SK-N-SH (cell line): Measurements from ENCODE around the gene PSD. TPM values are rescaled to one million over a fixed set of nuclear protein-coding genes. Genes with fewer than 3 reads are reported as not detected.

Experiments
- CTCF ChIA-PET: fragments of 300-600, 350-600 bp; formaldehyde crosslinking; extraction: SDS; loops from one replicate; lab custom pipeline; 2021; lab: Yijun Ruan, JAX
- POLR2A ChIA-PET: fragments of 350-600 bp; sonication (Branson Sonifier 250); formaldehyde crosslinking; extraction: SDS; loops from one replicate; lab custom pipeline; 2020; ENCODE audit warnings: antibody characterized with exemption, inconsistent platforms; lab: Yijun Ruan, JAX
- DNase-seq: peaks from one replicate; pipeline ENCODE4 v3.0.0; 2012
- H2AFZ ChIP-seq: fragments of 200-600 bp; sonication (generic); 2 replicates; pipeline ENCODE4 v1.8.1; 2016; ENCODE audit warnings: antibody characterized with exemption, mild to moderate bottlenecking, low read depth
- H3F3A ChIP-seq: fragments of 200-600 bp; sonication (generic); replicated peaks from 2 replicates; pipeline ENCODE3; 2016; ENCODE audit warnings: antibody characterized with exemption, mild to moderate bottlenecking; ENCODE audit not compliant: insufficient read depth
- H3K27ac ChIP-seq, 2 experiments: fragments of 200-500 bp in 1 of 2; fragments of 200-600 bp in 1 of 2; sonication (Bioruptor generic) in 1 of 2; sonication (generic), shearing (Covaris generic) in 1 of 2; 2 replicates each; pipeline versions ENCODE4 v1.5.1 to v1.6.1; 2014 to 2016; ENCODE audit warnings: low read depth in 2 of 2, inconsistent platforms in 1 of 2, low read length in 1 of 2, mild to moderate bottlenecking in 1 of 2, mixed read lengths in 1 of 2
- H3K27me3 ChIP-seq: fragments of 200-600 bp; sonication (generic), shearing (Covaris generic); 2 replicates; pipeline ENCODE4 v1.6.1; 2016; ENCODE audit warnings: mixed run types; ENCODE audit not compliant: insufficient read depth
- H3K36me3 ChIP-seq, 2 experiments: fragments of 200-500 bp in 1 of 2; fragments of 200-600 bp in 1 of 2; sonication (Bioruptor generic) in 1 of 2; sonication (generic) in 1 of 2; replicated peaks in 1 of 2; 2 replicates each; pipeline versions ENCODE3 to v1.5.1; 2014 to 2016; ENCODE audit warnings: low read length in 1 of 2, mild to moderate bottlenecking in 1 of 2; ENCODE audit not compliant: insufficient read depth in 2 of 2, control insufficient read depth in 1 of 2
- H3K4me1 ChIP-seq, 2 experiments: fragments of 200-500 bp in 1 of 2; fragments of 200-600 bp in 1 of 2; sonication (Bioruptor generic) in 1 of 2; sonication (generic), shearing (Covaris generic) in 1 of 2; 2 replicates each; pipeline versions ENCODE4 v1.5.1 to v1.6.1; 2014 to 2016; ENCODE audit warnings: low read depth in 1 of 2, low read length in 1 of 2, mixed run types in 1 of 2; ENCODE audit not compliant: insufficient read depth in 2 of 2, control insufficient read depth in 1 of 2
- H3K4me2 ChIP-seq: fragments of 200-600 bp; sonication (generic), shearing (Covaris generic); 2 replicates; pipeline ENCODE4 v1.6.1; 2017; ENCODE audit warnings: mixed run types
- H3K4me3 ChIP-seq, 2 experiments: fragments of 200-500 bp in 1 of 2; fragments of 200-600 bp in 1 of 2; sonication (Bioruptor generic) in 1 of 2; sonication (generic), shearing (Covaris generic) in 1 of 2; 2 replicates each; pipeline versions ENCODE4 v1.5.1 to v1.8.1; 2014 to 2016; ENCODE audit warnings: low read depth in 2 of 2, inconsistent platforms in 1 of 2, low read length in 1 of 2, mild to moderate bottlenecking in 1 of 2, mixed read lengths in 1 of 2, moderate library complexity in 1 of 2
- H3K79me2 ChIP-seq: fragments of 200-600 bp; sonication (generic); 2 replicates; pipeline ENCODE4 v1.8.1; 2017; ENCODE audit warnings: mild to moderate bottlenecking; ENCODE audit not compliant: insufficient read depth
- H3K9ac ChIP-seq: fragments of 200-600 bp; sonication (generic); 2 replicates; pipeline ENCODE4 v1.6.1; 2017; ENCODE audit warnings: mixed run types
- H3K9me2 ChIP-seq: fragments of 200-600 bp; sonication (generic); 2 replicates; pipeline ENCODE4 v1.6.1; 2017; ENCODE audit warnings: mixed run types
- H3K9me3 ChIP-seq: fragments of 200-600 bp; sonication (generic); 2 replicates; pipeline ENCODE4 v1.6.1; 2017; ENCODE audit warnings: mixed run types, mild to moderate bottlenecking, moderate library complexity
- H4K20me1 ChIP-seq: fragments of 200-600 bp; sonication (generic); 2 replicates; pipeline ENCODE4 v1.6.1; 2017; ENCODE audit warnings: mild to moderate bottlenecking, mixed run types; ENCODE audit not compliant: insufficient read depth
- CHD2 ChIP-seq: fragments of 150-350 bp; IDR thresholded peaks from 2 replicates; pipeline ENCODE4 v1.6.1; 2018; ENCODE audit warnings: low read length; ENCODE audit not compliant: partially characterized antibody
- ELF1 ChIP-seq: IDR thresholded peaks from 2 replicates; pipeline ENCODE4 v1.4.0; 2012
- EP300 ChIP-seq, 2 experiments: IDR thresholded peaks; 2 replicates each; pipeline versions ENCODE4 v1.4.0 to v1.6.1; 2012; ENCODE audit warnings: borderline replicate concordance in 1 of 2, low read depth in 1 of 2, low read length in 1 of 2
- EZH2phosphoT487 ChIP-seq: fragments of 200-600 bp; sonication (generic); IDR thresholded peaks from 2 replicates; pipeline ENCODE4 v1.6.1; 2017; ENCODE audit warnings: low read depth, mixed run types, mild to moderate bottlenecking, antibody characterized with exemption, moderate library complexity, borderline replicate concordance
- FOSL2 ChIP-seq: IDR thresholded peaks from 2 replicates; pipeline ENCODE4 v1.4.0; 2012; ENCODE audit warnings: low read depth, mild to moderate bottlenecking, moderate library complexity, borderline replicate concordance
- FOXM1 ChIP-seq: IDR thresholded peaks from 2 replicates; pipeline ENCODE4 v1.4.0; 2012; ENCODE audit warnings: low read depth, mild to moderate bottlenecking
- GABPA ChIP-seq: IDR thresholded peaks from 2 replicates; pipeline ENCODE4 v1.4.0; 2012; ENCODE audit warnings: low read depth, mild to moderate bottlenecking
- GATA2 ChIP-seq: sonication (generic); formaldehyde crosslinking; IDR thresholded peaks from 2 replicates; pipeline ENCODE4 v1.5.0; 2020; ENCODE audit warnings: mild to moderate bottlenecking, missing genetic modification reagents
- IRF3 ChIP-seq: fragments of 150-350 bp; IDR thresholded peaks from 2 replicates; pipeline ENCODE4 v1.6.1; 2016; ENCODE audit warnings: mild to moderate bottlenecking, low read depth, low read length
- MAX ChIP-seq: IDR thresholded peaks from 2 replicates; pipeline ENCODE4 v1.4.0; 2012; ENCODE audit warnings: low read depth
- MXI1 ChIP-seq: IDR thresholded peaks from 2 replicates; pipeline ENCODE4 v1.6.1; 2012; ENCODE audit warnings: mild to moderate bottlenecking, low read depth, low read length, improper control_type of control experiment
- NRF1 ChIP-seq: IDR thresholded peaks from 2 replicates; pipeline ENCODE4 v1.6.1; 2012; ENCODE audit warnings: low read depth, mild to moderate bottlenecking, low read length
- PBX3 ChIP-seq: IDR thresholded peaks from 2 replicates; pipeline ENCODE4; 2012
- POLR2AphosphoS5 ChIP-seq: IDR thresholded peaks from 2 replicates; pipeline ENCODE4 v1.6.1; 2012; ENCODE audit warnings: low read depth, low read length
- RAD21 ChIP-seq: IDR thresholded peaks from 2 replicates; pipeline ENCODE4 v1.6.1; 2012; ENCODE audit warnings: mild to moderate bottlenecking, low read length
- REST ChIP-seq: IDR thresholded peaks from 2 replicates; pipeline ENCODE4 v1.6.1; 2012; ENCODE audit warnings: mild to moderate bottlenecking, low read depth, low read length, moderate library complexity
- RFX5 ChIP-seq: IDR thresholded peaks from 2 replicates; pipeline ENCODE4 v1.6.1; 2012; ENCODE audit warnings: mild to moderate bottlenecking, improper control_type of control experiment, low read length
- RXRA ChIP-seq: IDR thresholded peaks from 2 replicates; pipeline ENCODE4 v1.4.0; 2012; ENCODE audit warnings: low read depth, mild to moderate bottlenecking, borderline replicate concordance
- SIN3A ChIP-seq: IDR thresholded peaks from 2 replicates; pipeline ENCODE4 v1.6.1; 2012; ENCODE audit warnings: low read depth, mild to moderate bottlenecking, low read length, moderate library complexity, borderline replicate concordance
- SMC3 ChIP-seq: IDR thresholded peaks from 2 replicates; pipeline ENCODE4 v1.6.1; 2012; ENCODE audit warnings: low read depth, low read length, improper control_type of control experiment
- TCF12 ChIP-seq: IDR thresholded peaks from 2 replicates; pipeline ENCODE4 v1.4.0; 2012
- TEAD4 ChIP-seq: IDR thresholded peaks from 2 replicates; pipeline ENCODE4 v1.4.0; 2012; ENCODE audit warnings: mild to moderate bottlenecking, borderline replicate concordance; ENCODE audit not compliant: insufficient read depth
- USF2 ChIP-seq: fragments of 150-350 bp; IDR thresholded peaks from 2 replicates; pipeline ENCODE4 v1.6.1; 2017; ENCODE audit warnings: antibody characterized with exemption, low read length, low read depth, borderline replicate concordance
- WGBS: methylation state at CpG from one replicate; pipeline ENCODE4 v1.1.6; 2017; ENCODE audit warnings: low lambda C conversion rate; 5-methylcytosine and 5-hydroxymethylcytosine counted together
- polyA plus RNA-seq, 3 experiments: library from polyadenylated mRNA; depleted of rRNA; stranded (reverse); fragments of >200 nt; gene quantifications; 2 replicates each; pipeline ENCODE4 v1.2.3, GENCODE V29; 2012

Gene PSD
- polyA plus RNA-seq, 1 of the 3 experiments (the other 2 are of a cell fraction): 0.97 TPM

- Histone ChIP-seq H3K4me2 (peak within 1 kb of the TSS; percentile 84), H3K4me1 (peaks cover 0 to 29% of the 10 kb centered on the region in 2 experiments; a peak in 2 of 4 replicates), H3K27me3 (no peaks in the 10 kb centered on the region), H3K36me3 (peaks cover 0 to 21% of the 10 kb centered on the region in 2 experiments), H3K9me2 (no peaks in the 10 kb centered on the region), H3K9me3 (no peaks in the 10 kb centered on the region), H2AFZ (peak within 1 kb of the TSS; percentile 85), H3K27ac (peak within 1 kb of the TSS; percentile 78 to 99), H3F3A (peaks cover 15% of the 10 kb centered on the region), H3K79me2 (no peaks in the 10 kb centered on the region), H3K9ac (peak within 1 kb of the TSS; percentile 68), H3K4me3 (peak within 1 kb of the TSS; percentile 77 to 90), H4K20me1 (no peaks in the 10 kb centered on the region)
- POLR2A ChIA-PET: interaction anchor here (0.6 to 4.2 kb wide), 14 partner anchors 9 to 307 kb away, joined by 3 to 41 read pairs (median 4); partner anchors contain the start of genes C10orf95, CUEDC2 and NFKB2
- WGBS: 1% methylated on average over 34 of the region's 66 CpGs
- CTCF ChIA-PET: interaction anchor here (1.0 to 18.3 kb wide), 13 partner anchors 10 to 251 kb away, joined by 3 to 359 read pairs (median 21); partner anchors contain the start of genes C10orf95, CUEDC2, ELOVL3 and NFKB2
- DNase-seq: peak; percentile 91
- peak; percentile 48; the same call in 1 of the 2 replicates for TF ChIP-seq ELF1
- TF ChIP-seq SIN3A: peak; percentile 77; the same call in 1 of the 2 replicates
- TF ChIP-seq RFX5: no peak
- peak; percentile 68; the same call in 1 of the 2 replicates for TF ChIP-seq MAX
- no peak for TF ChIP-seq GATA2 (CRISPR knock-in tag)
- TF ChIP-seq GABPA: peak; percentile 77
- no peak for TF ChIP-seq MXI1
- no peak; the same call in 1 of the 2 replicates for TF ChIP-seq FOXM1
- no peak for TF ChIP-seq SMC3
- no peak for TF ChIP-seq IRF3
- no peak for TF ChIP-seq RAD21
- no peak for TF ChIP-seq EZH2phosphoT487
- no peak for TF ChIP-seq EP300 (IDR thresholded peaks at IDR 0.05; ENCODE audit: borderline replicate concordance in 1 of 2, low read depth in 1 of 2, low read length in 1 of 2)
- no peak for TF ChIP-seq USF2
- TF ChIP-seq PBX3: no peak; the same call in 1 of the 2 replicates
- TF ChIP-seq FOSL2: no peak
- TF ChIP-seq CHD2: no peak
- TF ChIP-seq POLR2AphosphoS5: peak; percentile 43; the same call in 1 of the 2 replicates
- TF ChIP-seq TCF12: no peak
- peak; percentile 51; the same call in 1 of the 2 replicates for TF ChIP-seq NRF1
- no peak for TF ChIP-seq TEAD4
- TF ChIP-seq REST: peak; percentile 68
- no peak for TF ChIP-seq RXRA
These were observed 2.3 kb upstream of the PSD start, which contains the start of gene FBXL15 for GRCh38 chr10:102420714-102421506. Gene FBXL15 (plus strand): TSS chr10:102420836. CDS start chr10:102421130, 294 bp downstream.
